Activated T-helper 1 cell treated with Interleukin-2 at 50 U/mL for 16 hours (primary cell): ENCODE measurements around the gene SOHLH2.

Source experiments
- DNase-seq: peaks from one replicate; pipeline ENCODE4 v3.0.0-alpha.2; 2020; ENCODE audit warnings: low read depth

Gene SOHLH2

GRCh38 chr13:36183901-36184300 is 30.5 kb downstream of the SOHLH2 start:
- DNase-seq: no peak

GRCh38 chr13:36175621-36176020 is 38.7 kb downstream of the SOHLH2 start:
- DNase-seq: no peak

- no peak for DNase-seq
These were observed 39.4 kb downstream of the SOHLH2 start for GRCh38 chr13:36174923-36175322.

GRCh38 chr13:36173571-36174322 is 40.6 kb downstream of the SOHLH2 start:
- DNase-seq: no peak

GRCh38 chr13:36166046-36166445 is 48.3 kb downstream of the SOHLH2 start:
- no peak for DNase-seq

GRCh38 chr13:36163809-36164308 is 50.5 kb downstream of the SOHLH2 start:
- DNase-seq: no peak

GRCh38 chr13:36163286-36163685 is 51.1 kb downstream of the SOHLH2 start:
- no peak for DNase-seq

GRCh38 chr13:36160297-36160696 is 54.1 kb downstream of the SOHLH2 start:
- DNase-seq: no peak

GRCh38 chr13:36158611-36159010 is 55.7 kb downstream of the SOHLH2 start:
- DNase-seq: no peak

- DNase-seq: no peak
These were observed 56.9 kb downstream of the SOHLH2 start for GRCh38 chr13:36157480-36157879.

- no peak for DNase-seq
These were observed 59.6 kb downstream of the SOHLH2 start for GRCh38 chr13:36154567-36155291.

GRCh38 chr13:36151591-36151990 is 62.8 kb downstream of the SOHLH2 start:
- DNase-seq: no peak

- DNase-seq: no peak
These were observed 65.9 kb downstream of the SOHLH2 start for GRCh38 chr13:36148446-36148845.

- no peak for DNase-seq
These were observed 67.0 kb downstream of the SOHLH2 start for GRCh38 chr13:36147330-36147729.

- DNase-seq: no peak
These were observed 67.7 kb downstream of the SOHLH2 start for GRCh38 chr13:36146511-36147269.

GRCh38 chr13:36143738-36144137 is 70.6 kb downstream of the SOHLH2 start:
- no peak for DNase-seq

GRCh38 chr13:36142735-36143134 is 71.6 kb downstream of the SOHLH2 start:
- DNase-seq: no peak

- DNase-seq: no peak
These were observed 78.5 kb downstream of the SOHLH2 start for GRCh38 chr13:36135876-36136275.

- no peak for DNase-seq
These were observed 79.7 kb downstream of the SOHLH2 start for GRCh38 chr13:36134632-36135031.

- no peak for DNase-seq
These were observed 80.3 kb downstream of the SOHLH2 start for GRCh38 chr13:36133950-36134626.

- DNase-seq: no peak
These were observed 82.0 kb downstream of the SOHLH2 start for GRCh38 chr13:36132376-36132775.

GRCh38 chr13:36131931-36132297 is 82.4 kb downstream of the SOHLH2 start:
- no peak for DNase-seq
